ENCODE data around the gene SSPN.

The SSPN gene

DNA sequence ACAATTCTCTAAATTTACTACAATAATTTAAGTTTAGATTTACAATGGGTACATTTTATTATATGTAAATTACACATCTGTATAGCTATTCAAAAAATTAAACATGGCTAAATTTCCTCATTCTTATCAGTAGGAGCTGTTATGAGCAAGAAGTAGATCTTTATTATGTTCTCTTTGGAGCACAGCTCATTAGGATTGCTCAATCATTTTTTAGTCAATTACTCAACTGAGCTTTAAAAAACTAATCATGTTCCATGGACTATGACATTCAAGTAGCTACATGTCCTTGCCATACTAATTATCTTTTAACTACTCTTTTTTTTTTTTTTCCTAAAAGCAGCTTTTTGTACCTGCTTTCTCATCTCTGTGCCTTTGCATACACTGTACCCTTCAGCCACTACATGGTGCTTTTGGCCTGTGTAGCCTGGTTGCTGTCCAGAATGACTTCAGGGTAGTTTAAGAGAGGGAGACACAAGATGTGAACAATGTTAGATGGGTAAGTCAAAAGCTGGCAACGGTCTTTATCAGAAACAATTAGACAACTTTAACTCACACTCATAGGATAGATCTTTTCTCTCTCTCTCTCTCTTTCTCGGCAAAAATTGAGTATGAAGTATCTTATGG, 69.0 kb downstream of the SSPN start:
- DNase-seq (ENCODE audit: low read depth), result no peak
- H3K4me3 ChIP-seq (ENCODE audit: low read length), result no peak overlapping the region
- TF ChIP-seq, protein P1, sequence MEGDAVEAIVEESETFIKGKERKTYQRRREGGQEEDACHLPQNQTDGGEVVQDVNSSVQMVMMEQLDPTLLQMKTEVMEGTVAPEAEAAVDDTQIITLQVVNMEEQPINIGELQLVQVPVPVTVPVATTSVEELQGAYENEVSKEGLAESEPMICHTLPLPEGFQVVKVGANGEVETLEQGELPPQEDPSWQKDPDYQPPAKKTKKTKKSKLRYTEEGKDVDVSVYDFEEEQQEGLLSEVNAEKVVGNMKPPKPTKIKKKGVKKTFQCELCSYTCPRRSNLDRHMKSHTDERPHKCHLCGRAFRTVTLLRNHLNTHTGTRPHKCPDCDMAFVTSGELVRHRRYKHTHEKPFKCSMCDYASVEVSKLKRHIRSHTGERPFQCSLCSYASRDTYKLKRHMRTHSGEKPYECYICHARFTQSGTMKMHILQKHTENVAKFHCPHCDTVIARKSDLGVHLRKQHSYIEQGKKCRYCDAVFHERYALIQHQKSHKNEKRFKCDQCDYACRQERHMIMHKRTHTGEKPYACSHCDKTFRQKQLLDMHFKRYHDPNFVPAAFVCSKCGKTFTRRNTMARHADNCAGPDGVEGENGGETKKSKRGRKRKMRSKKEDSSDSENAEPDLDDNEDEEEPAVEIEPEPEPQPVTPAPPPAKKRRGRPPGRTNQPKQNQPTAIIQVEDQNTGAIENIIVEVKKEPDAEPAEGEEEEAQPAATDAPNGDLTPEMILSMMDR (conservative IDR thresholded peaks at IDR 0.05; ENCODE audit: low read depth, low read length), result no peak

DNA sequence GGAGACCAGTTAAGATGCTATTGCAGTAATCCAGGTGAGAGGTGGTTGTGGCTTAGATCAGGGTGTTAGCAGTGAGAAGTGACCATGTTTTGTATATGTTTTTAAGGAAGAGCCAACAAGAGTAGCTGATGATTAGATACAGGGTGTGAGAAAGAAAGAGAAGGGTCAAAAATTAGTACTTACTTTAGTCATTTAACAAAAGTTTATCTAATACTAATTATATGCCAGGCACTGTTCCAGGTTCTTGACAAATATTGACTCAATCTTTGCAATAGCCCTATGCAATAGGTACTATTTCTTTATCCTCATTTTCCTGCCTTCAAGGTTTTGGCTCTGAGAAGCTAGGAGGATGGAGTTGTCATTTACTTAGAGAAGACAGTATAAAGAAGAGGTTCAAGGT, 70.2 kb downstream of the SSPN start:
- DNase-seq (ENCODE audit: low read depth), result no peak
- no peak overlapping the region for H3K4me3 ChIP-seq (ENCODE audit: low read length)
- TF ChIP-seq, protein P1 (conservative IDR thresholded peaks at IDR 0.05; ENCODE audit: low read depth, low read length), result no peak

DNA sequence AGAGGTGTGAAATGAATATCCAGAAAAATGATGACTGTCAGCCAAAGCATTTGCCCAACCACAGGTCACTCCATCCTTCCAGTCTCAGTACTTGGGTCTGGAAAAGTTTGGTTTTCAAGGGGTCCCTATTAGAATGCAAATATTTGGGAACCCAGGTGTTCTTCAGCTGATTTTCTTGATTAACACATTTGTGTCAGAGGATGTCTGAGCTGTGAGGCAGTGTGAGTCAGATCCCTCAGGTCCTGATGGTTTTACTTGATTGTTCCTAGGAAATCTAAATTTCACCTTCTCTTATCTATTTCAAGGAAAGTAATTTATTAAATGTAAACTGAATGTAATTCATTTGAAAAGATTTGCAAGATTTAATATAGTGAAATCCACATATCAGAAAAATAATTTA, 71.5 kb downstream of the SSPN start:
- TF ChIP-seq, protein P1 (conservative IDR thresholded peaks at IDR 0.05; ENCODE audit: low read depth, low read length), result no peak
- no peak overlapping the region for H3K4me3 ChIP-seq (ENCODE audit: low read length)
- no peak for DNase-seq (ENCODE audit: low read depth)

DNA sequence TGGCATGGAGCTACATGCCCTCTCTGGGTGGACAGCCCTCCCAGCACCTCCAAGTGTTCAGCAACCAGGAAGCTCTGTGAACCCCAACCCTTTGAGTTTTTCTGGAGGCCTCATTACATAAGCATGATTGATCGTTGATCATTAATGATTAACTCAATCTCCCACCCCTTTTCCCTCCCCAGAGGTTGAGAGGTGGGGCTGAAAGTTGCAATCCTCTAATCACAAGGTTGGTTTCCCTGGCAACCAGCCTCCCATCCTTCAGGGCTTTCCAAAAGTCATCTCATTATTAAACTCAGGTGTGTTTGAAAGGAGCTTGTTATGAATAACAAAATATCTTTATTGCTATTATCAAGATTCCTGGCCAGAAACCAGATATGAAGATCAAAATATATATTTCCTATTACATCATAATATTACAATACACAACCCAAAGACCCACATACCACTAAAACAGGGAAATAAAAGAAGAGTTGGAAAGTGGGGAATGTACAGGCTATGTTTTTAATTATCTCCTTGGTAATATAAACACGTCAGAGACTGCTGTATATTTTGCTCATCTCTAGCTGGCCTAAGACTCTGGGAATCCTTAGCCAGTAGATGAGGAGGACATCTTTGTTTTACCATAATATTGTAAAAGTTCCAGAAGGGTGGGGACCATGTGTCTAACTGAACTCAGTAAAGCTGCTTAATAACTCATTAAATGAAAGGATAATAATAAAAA, 73.6 kb downstream of the SSPN start:
- DNase-seq (ENCODE audit: low read depth), result no peak
- TF ChIP-seq, protein P1 (conservative IDR thresholded peaks at IDR 0.05; ENCODE audit: low read depth, low read length), result no peak
- no peak overlapping the region for H3K4me3 ChIP-seq (ENCODE audit: low read length)

DNA sequence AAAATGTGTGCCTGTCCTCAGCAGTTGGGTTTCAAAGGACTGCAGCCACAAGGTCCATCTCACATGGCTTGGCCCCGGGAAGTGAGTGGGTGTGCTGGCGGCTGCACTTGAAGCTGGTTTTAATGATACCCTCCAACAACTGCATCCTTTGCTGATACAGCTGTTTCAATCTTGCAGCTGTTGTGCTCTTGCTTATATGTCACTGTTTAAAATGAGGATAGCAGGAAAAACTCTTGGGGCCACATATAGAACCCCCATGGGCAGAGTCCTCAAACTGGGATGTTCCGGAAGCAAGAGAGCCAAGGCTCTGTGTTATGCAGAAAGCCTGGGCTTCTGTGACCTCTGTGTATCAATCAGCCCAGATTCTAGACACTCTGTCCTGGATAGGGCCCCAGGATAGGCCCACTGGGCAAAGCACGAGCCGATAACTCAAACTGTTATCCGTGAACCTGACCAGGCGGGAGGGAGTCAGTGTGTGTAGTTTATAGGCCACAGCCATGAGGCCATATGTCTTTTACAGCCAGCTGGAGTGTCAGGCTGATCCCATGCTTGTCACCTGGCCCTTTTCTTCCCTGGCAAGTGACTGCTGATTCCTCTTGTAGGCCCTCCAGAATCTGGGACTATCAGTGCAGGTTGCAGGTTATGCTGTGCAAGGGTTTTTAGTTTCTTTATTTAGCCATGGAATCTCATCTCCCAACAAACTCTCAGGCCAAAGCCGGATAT, 74.3 kb downstream of the SSPN start:
- H3K4me3 ChIP-seq (ENCODE audit: low read length), result no peak overlapping the region
- TF ChIP-seq, protein P1 (conservative IDR thresholded peaks at IDR 0.05; ENCODE audit: low read depth, low read length), result no peak
- no peak for DNase-seq (ENCODE audit: low read depth)

DNA sequence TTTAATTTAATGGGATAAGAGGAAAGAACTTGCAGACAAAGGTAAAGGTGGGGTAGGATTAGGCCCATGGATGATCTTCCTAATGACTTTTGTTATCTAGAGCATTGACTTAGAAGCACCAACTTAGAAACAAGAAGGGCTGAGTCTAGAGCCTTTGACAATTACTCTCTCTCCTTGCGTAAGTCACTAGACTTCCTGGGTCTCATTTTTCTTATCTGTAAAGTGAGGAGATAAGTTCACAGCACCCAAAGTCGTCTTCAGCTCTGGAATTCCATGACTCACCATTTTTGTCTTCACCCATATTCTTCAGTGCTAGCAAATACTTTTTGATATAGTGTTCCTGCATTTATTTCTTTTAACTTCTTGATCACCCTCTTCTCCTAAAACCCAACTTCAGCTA, 75.7 kb downstream of the SSPN start:
- TF ChIP-seq, protein P1 (conservative IDR thresholded peaks at IDR 0.05; ENCODE audit: low read depth, low read length), result no peak
- no peak overlapping the region for H3K4me3 ChIP-seq (ENCODE audit: low read length)
- no peak for DNase-seq (ENCODE audit: low read depth)

All from retinal pigment epithelial cell (primary cell).